Fibroblast of pulmonary artery (primary cell): ENCODE measurements around the gene PSMC3.

ENCODE experiments used
- DNase-seq: peaks from one replicate; pipeline ENCODE4 v3.0.0-alpha.2; 2010; ENCODE audit warnings: low read depth
- H3K4me3 ChIP-seq: replicated peaks from 2 replicates; pipeline ENCODE4 v1.5.1; 2011; ENCODE audit warnings: low read depth, mild to moderate bottlenecking, control low read depth, low read length, moderate library complexity
- CTCF ChIP-seq: IDR thresholded peaks from 2 replicates; pipeline ENCODE4 v1.5.1; 2011; ENCODE audit warnings: mild to moderate bottlenecking, control low read depth, low read length, inconsistent platforms; ENCODE audit errors: missing control alignments

Gene PSMC3

DNA sequence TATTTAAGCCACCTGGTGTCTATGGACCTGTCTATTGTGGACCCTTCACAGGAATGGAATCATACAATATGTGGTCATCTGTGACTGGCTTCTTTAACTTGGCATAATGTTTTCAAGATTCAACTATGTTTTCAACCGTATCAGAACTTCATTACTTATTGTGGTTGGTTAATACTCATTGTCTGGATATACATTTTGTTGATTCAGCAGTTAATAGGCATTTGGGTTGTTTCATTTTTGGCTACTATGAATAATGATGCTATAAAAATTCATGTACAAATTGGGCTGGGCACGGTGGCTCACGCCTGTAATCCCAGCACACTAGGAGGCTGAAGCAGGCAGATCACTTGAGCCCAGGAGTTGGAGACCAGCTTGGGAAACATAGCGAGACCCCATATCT is 25.2 kb upstream of the PSMC3 start:
- no peak for DNase-seq
- no peak for TF ChIP-seq CTCF
- H3K4me3 ChIP-seq, result no peak overlapping the region

DNA sequence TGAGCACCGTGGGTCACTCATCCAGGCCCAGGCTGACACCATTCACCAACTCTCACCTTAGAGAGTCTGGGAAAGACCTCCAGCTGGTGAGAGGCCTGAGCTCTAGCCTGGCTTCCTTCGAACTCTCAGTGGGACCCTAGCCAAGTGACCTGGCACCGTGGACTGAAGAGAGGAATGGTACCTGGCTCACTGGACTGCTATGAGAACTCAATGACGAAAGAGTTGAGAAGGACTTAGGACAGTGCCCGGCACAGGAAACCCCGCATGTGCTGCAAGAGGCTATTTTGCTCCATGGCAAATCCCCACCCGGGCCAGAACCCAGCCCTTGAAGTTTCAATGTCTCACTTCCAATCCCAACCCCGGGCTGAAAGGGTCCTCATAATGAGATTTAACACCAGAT is 23.3 kb upstream of the PSMC3 start:
- no peak overlapping the region for H3K4me3 ChIP-seq
- DNase-seq, result no peak
- no peak for TF ChIP-seq CTCF

GRCh38 chr11:47448566-47449427 is 22.6 kb upstream of the PSMC3 start, which contains the start of gene RAPSN:
Gene RAPSN, minus strand, starts transcription at chr11:47449136. Its CDS starts 172 bp downstream, at chr11:47448964.
- H3K4me3 ChIP-seq, result no peak within 1 kb of the TSS
- TF ChIP-seq CTCF, result no peak
- DNase-seq, result no peak

- no peak for TF ChIP-seq CTCF
- no peak for DNase-seq
- no peak overlapping the region for H3K4me3 ChIP-seq
These were observed 21.7 kb upstream of the PSMC3 start for GRCh38 chr11:47447906-47448305.

- DNase-seq, result no peak
- no peak for TF ChIP-seq CTCF
- H3K4me3 ChIP-seq, result no peak overlapping the region
These were observed 20.6 kb upstream of the PSMC3 start for GRCh38 chr11:47446833-47447232.

DNA sequence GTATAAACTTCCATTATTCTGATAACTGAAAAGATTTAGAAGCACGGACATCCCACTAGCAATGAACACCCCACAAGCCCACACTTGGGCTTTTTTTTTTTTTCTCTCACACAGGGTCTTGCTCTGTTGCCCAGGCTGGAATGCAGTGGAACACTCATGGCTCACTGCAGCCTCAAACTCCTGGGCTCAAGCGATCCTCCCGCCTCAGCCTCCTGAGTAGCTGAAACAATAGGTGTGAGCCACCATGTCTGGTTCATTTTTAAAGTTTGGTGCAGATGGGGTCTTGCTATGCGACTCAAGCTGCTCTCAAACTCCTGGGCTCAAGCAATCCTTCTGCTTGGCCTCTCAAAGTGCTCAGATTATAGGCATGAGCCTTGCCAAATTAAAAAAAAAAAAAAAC is 19.6 kb upstream of the PSMC3 start:
- no peak overlapping the region for H3K4me3 ChIP-seq
- DNase-seq, result no peak
- no peak for TF ChIP-seq CTCF

DNA sequence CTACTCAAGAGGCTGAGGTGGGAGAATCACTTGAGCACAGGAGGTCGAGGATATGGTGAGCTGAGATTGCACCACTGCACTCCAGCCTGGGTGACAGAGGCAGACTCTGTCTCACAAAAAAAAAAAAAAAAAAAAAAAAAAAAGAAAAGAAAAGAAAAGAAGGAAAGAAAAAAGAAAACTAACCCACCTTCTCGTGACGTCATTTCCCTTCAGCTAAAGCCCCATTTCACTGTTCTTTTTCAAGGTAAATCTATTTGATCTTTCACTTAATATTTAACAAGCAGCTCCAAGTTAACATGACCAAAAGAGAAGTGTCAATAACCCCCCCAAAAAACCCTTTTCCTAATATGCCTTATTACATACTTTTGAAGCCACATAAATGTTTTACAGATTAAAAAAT is 17.6 kb upstream of the PSMC3 start:
- DNase-seq, result no peak

More for the DNA sequence above, 17.6 kb upstream of the PSMC3 start:
- no peak overlapping the region for H3K4me3 ChIP-seq
- no peak for TF ChIP-seq CTCF
